ENCODE results near the gene SLC2A6.

SLC2A6 gene

GRCh38 chr9:133443982-133444381 lies 34.9 kb downstream of the SLC2A6 start:
- DNase-seq (ENCODE audit: low read depth) = no peak
- no peak for TF ChIP-seq CTCF (IDR thresholded peaks at IDR 0.05; ENCODE audit: insufficient read depth, low read depth, low read length, missing control alignments)
- no peak overlapping the region for H3K4me3 ChIP-seq (ENCODE audit: low read depth, low read length)

GRCh38 chr9:133443248-133443647 lies 35.7 kb downstream of the SLC2A6 start:
- no peak overlapping the region for H3K4me3 ChIP-seq (ENCODE audit: low read depth, low read length)
- no peak for DNase-seq (ENCODE audit: low read depth)
- TF ChIP-seq CTCF (IDR thresholded peaks at IDR 0.05; ENCODE audit: insufficient read depth, low read depth, low read length, missing control alignments) = no peak

DNA sequence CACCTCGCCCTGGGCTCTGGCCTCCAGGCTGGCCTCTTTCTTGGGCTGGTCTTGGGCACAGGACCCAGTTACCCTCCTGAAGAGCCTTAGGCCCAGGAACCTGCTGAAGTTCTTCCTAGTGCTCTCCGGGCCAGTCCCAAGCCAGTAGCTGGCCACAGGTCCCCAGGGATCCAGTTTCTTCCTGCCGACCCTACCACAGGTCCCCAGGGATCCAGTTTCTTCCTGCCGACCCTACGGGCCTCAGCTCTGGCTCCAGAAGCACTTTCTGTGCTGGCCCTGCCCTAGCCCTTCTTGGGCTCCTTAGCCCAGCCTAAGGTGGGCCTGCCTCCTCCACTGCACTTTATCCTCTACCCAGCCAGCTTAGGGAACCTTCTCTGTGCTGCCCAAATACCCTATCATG lies 37.3 kb downstream of the SLC2A6 start:
- H3K4me3 ChIP-seq (ENCODE audit: low read depth, low read length) = no peak overlapping the region
- TF ChIP-seq CTCF (IDR thresholded peaks at IDR 0.05; ENCODE audit: insufficient read depth, low read depth, low read length, missing control alignments) = no peak

GRCh38 chr9:133440874-133441273 lies 38.0 kb downstream of the SLC2A6 start:
- no peak overlapping the region for H3K4me3 ChIP-seq (ENCODE audit: low read depth, low read length)
- DNase-seq (ENCODE audit: low read depth) = peak; percentile 71
- TF ChIP-seq CTCF (IDR thresholded peaks at IDR 0.05; ENCODE audit: insufficient read depth, low read depth, low read length, missing control alignments) = no peak

More for the DNA sequence above, 37.3 kb downstream of the SLC2A6 start:
- no peak for DNase-seq (ENCODE audit: low read depth)

- H3K4me3 ChIP-seq (ENCODE audit: low read depth, low read length) = no peak overlapping the region
- DNase-seq (ENCODE audit: low read depth) = no peak
- no peak for TF ChIP-seq CTCF (IDR thresholded peaks at IDR 0.05; ENCODE audit: insufficient read depth, low read depth, low read length, missing control alignments)
Measured at GRCh38 chr9:133439337-133439736, 39.6 kb downstream of the SLC2A6 start.

GRCh38 chr9:133437753-133438531 lies 41.0 kb downstream of the SLC2A6 start:
- peak; percentile 39 for DNase-seq (ENCODE audit: low read depth)
- TF ChIP-seq CTCF (IDR thresholded peaks at IDR 0.05; ENCODE audit: insufficient read depth, low read depth, low read length, missing control alignments) = peak; percentile 52
- H3K4me3 ChIP-seq (ENCODE audit: low read depth, low read length) = no peak overlapping the region

DNA sequence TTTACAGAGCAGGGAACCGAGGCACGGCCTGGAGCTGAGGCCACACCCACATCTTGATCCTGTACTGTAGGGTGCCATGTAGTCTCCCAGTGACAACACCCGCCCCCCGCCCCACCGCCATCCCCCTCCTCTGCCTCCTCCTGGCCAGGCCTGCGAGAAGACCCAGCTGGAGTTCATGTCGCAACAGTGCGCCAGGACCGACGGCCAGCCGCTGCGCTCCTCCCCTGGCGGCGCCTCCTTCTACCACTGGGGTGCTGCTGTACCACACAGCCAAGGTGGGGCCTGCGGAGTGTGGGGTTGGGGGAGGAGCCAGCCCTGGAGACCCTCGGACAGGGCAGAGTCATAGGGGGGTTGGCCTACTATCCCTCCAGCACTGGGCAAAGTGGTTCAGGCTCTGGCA lies 42.2 kb downstream of the SLC2A6 start:
- no peak for TF ChIP-seq CTCF (IDR thresholded peaks at IDR 0.05; ENCODE audit: insufficient read depth, low read depth, low read length, missing control alignments)
- no peak for DNase-seq (ENCODE audit: low read depth)
- no peak overlapping the region for H3K4me3 ChIP-seq (ENCODE audit: low read depth, low read length)
